NCI-H345 (cell line): ENCODE measurements around the gene TLR9.

Experiments used
- DNase-seq: peaks from one replicate; lab custom pipeline; 2025; lab: John Stamatoyannopoulos, UW

The TLR9 gene

GRCh38 chr3:52217409-52217805 is 8.0 kb downstream of the TLR9 start:
- DNase-seq = no peak

DNA sequence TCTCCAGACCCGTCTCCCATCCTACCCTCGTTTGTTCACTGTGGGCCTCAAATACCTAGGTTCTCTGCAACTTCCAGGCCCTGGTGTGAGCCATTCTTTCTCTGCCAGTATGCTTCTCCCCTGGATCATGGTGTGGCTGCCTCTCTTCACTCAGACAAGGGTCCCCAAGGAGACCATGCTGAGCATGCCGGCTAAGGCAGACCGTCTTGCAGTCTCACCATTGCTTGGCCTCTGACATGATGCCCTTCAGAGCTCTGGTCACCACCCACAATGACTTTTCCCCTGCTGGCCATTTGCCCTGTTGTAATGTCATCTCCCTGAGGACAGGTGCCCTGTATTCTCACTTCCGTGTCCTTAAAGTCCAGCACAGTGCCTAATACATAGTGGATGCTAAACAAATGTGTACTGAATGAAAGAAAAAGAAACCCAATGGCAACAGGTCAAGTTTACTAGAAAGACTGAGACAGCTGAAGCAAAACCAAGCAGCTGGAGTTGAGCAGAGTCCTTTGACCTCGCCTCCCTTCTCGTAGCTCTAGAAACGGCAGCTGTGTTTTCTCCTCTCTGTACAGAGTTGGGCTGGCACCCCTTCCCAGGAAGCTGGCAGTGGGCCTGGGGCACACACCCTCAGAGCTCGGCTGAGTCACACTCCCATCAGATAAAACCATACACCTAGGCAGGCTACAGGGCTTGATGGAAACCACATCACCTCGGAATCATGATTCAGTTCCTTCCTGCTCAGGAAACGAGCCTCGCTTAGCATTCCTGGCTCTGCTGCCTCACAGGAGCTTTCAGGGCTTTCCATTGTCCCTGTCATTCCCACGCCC is 8.6 kb downstream of the TLR9 start:
- no peak for DNase-seq

DNA sequence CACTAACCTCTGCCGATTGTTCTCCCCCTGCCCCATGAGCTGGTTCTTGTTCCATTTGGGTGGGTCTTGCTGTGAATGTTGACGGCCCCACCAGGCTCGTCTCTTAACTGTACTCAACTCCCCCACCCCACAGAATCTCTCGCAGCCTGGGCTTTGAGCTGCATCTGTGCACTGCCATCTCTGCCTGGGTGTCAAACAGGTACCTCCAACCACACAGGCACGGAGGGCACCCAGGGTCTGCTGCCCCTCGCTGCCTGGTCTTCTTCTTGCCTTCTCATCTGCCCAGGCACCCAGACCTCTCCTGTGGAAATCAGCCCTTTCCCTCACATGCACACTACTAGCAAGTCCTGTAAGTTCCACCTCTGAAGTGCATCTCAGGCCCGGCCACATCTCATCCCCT is 10.1 kb downstream of the TLR9 start:
- DNase-seq = no peak

GRCh38 chr3:52213901-52214300 is 11.5 kb downstream of the TLR9 start:
- DNase-seq = no peak

GRCh38 chr3:52213005-52213404 is 12.4 kb downstream of the TLR9 start:
- DNase-seq = no peak

DNA sequence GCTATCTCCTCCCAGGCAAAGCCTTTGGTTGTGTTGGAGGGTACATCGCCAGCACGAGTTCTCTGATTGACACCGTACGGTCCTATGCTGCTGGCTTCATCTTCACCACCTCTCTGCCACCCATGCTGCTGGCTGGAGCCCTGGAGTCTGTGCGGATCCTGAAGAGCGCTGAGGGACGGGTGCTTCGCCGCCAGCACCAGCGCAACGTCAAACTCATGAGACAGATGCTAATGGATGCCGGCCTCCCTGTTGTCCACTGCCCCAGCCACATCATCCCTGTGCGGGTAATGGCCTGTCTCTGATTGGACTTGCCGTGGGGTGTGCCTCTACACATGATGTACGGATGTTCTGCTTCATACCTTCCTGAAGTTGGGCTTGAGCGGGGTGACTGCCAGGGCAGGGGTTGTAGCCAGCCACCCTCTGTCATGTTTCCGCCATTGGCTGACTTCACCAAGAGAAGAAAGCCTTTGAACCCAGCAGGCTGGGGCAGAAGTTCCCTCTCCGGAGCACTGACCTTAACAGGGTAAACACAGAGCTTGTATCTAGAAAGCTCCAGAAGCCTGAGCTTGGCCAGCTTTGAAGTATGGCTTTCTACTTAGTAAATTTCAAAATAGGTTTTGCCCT is 14.1 kb downstream of the TLR9 start:
- no peak for DNase-seq

- no peak for DNase-seq
Observed at GRCh38 chr3:52210550-52211046, 14.8 kb downstream of the TLR9 start.

DNA sequence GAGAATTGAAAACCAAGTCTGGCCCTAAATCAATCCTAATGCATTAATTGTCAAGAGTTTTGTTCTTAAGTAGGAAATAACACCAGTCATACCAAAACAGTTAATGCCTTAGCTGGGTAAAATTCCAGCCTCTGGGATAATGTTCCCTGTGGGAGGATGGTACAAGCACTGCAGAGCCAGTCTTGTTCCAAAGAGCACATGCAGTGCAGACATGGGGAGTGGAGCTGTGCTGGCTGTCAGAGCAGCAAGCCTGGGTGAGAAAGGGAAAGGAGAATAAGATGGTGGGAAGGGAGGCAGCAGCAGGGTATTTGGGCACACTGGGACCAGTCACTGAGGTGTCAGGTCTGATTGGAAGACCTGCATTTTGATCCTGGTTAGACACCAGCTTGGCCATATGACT is 15.4 kb downstream of the TLR9 start:
- no peak for DNase-seq

DNA sequence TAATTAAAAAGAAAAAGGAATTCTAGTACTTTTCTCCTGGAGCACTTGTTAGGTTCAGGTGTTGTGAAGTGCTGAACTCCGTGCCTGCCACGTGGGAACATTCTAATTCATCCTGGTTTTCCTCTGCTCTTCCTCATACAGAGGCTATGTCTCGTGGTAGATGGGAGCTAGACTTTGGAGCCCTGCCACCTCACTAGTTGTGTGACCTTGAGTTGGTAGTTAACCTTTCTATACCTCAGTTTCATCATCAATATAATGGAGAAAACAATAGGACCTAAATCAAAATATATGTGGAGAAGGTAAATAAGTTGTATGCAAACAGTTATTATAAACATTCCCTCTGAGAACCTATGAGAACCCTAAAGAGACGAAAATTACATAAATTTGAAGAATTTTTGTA is 16.9 kb downstream of the TLR9 start:
- DNase-seq = no peak

- DNase-seq = no peak
Observed at GRCh38 chr3:52205727-52206372, 19.6 kb downstream of the TLR9 start.

DNA sequence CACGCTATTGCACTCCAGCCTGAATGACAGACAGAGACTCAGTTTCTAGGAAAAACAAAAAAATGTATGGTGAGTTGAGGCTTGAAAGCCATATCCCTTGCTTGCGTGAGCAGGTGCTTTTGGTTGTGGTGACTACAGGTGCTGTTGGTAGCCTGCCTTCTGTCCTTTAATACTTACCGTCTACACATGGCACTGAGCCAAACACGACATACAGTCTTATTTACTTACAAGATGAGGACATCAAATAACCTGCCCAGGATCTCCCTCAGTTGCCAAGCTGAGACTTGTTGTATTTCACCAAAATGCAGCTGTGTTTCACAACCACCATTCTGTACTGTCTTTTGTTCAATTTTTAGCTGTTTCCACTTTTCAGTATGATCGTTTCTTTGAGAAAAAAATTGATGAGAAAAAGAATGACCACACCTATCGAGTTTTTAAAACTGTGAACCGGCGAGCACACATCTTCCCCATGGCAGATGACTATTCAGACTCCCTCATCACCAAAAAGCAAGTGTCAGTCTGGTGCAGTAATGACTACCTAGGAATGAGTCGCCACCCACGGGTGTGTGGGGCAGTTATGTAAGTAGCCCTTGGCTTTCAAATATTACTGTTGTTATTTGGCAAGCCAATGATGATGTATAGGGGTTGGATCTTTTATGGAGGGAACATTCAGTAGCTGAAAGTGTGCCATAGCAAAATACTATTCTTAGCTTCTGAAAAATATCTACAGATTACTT is 20.9 kb downstream of the TLR9 start:
- DNase-seq = peak; percentile 88

DNA sequence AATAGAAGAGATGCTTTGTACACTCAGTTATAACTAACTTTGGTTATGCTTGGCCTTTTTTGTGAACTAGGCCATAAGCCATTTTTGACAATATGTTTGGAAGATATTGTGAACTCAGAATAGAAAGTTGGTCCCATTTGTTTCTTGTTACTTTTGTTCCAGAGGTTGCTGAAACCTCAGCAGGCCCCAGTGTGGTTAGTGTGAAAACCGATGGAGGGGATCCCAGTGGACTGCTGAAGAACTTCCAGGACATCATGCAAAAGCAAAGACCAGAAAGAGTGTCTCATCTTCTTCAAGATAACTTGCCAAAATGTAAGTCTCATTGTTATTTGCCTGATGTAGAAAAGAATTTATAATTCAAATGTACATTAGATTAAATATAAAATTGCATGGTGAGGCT is 21.7 kb downstream of the TLR9 start:
- DNase-seq = no peak

DNA sequence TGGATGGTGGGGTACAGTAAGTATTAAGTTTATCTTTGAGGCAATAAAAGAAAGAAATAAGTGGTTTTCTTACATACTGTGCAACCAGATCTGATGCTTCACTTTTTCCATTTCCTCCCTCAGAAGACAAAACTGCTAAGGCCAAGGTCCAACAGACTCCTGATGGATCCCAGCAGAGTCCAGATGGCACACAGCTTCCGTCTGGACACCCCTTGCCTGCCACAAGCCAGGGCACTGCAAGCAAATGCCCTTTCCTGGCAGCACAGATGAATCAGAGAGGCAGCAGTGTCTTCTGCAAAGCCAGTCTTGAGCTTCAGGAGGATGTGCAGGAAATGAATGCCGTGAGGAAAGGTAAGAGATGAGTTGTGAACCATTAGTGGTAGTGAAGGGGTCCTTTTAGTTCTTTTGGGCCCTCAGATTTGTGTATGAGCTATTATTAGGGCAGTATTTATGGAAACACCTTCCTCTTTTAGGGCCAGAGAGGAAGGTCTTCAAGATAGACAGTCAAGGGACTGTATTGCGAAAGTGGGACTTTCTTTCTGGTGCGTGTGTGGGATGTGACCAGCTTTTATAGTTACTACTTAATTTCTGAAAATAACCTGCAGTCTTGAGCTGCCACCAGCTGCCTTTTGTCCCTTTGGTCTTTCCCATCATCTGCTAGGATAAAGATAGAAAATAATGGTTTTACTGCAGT is 22.9 kb downstream of the TLR9 start:
- no peak for DNase-seq

GRCh38 chr3:52200981-52201679 is 24.3 kb downstream of the TLR9 start:
- no peak for DNase-seq

GRCh38 chr3:52198643-52199608 is 26.5 kb downstream of the TLR9 start:
- no peak for DNase-seq

DNA sequence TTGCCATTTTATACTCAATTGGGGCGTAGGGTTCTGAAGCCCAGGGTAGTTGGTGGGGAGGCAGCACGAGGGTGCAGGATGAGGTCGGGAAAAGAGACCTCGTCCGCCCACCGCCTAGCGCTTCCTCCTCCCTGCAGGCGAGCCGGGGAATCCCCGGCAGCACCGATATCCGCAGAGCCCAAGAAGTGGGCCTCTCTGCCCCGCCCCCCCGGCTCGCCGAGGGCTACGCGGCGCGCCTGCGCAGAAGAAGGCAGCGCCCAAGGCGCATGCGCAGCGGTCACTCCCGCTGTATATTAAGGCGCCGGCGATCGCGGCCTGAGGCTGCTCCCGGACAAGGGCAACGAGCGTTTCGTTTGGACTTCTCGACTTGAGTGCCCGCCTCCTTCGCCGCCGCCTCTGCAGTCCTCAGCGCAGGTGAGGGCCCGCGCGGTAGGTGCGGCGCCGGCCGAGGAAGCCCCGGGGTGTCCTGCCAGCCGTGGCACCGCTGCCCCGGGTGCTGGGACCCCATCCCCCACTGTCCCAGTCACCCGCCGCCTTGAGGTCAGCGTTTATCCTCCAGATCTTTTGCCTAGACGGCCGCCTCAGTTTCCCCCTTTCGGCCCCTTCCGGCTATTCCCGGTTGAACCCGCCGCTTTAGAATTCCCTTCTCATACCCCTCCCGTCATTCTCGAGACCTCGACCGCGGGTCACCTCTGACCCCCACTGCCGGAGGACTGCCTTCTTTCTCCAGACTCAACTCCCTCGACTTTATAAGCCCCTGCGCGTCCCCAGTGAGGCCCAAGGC is 27.4 kb downstream of the TLR9 start, which contains the start of gene ALAS1:
ALAS1 (plus strand) TSS at position 319 of the 784 bp plus-strand sequence. CDS start 1,082 bp downstream, outside the sequence.
- DNase-seq = peak; percentile 77

- DNase-seq = no peak
Observed at GRCh38 chr3:52197499-52197841, 28.0 kb downstream of the TLR9 start.

- DNase-seq = no peak
Observed at GRCh38 chr3:52196977-52197376, 28.5 kb downstream of the TLR9 start.

GRCh38 chr3:52195823-52196331 is 29.6 kb downstream of the TLR9 start:
- no peak for DNase-seq
